ENCODE results near the gene VPS8.
"Not testable (repeated sequence)": the region's sequence is repeated elsewhere in the genome, so short reads cannot be mapped to it uniquely, and the experiment has no call there.

Gene VPS8

DNA sequence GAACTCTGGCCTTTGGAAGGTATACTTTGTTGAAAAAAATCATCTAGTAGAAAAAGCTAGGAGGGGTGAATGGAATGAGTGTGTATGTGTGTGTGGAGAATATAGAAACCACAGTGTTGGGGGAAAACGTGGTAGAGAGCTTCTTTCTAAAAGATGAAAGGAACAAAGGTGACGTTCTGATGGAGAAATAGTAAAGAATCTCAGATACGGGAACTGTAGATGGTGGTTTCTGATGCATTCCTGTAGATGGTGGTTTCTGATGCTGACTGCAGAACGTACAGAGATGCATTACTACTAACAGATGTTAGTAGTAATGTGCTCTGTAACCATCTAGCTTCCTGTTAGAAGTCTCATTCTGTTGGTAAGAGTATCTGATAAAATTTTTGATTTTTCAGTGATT lies 60.2 kb downstream of the VPS8 start:
- no peak for DNase-seq (ENCODE audit: low read depth)

- DNase-seq (ENCODE audit: low read depth), result no peak
Observed at GRCh38 chr3:184873141-184873540, 61.2 kb downstream of the VPS8 start.

- no peak for DNase-seq (ENCODE audit: low read depth)
Observed at GRCh38 chr3:184874709-184875644, 63.0 kb downstream of the VPS8 start.

DNA sequence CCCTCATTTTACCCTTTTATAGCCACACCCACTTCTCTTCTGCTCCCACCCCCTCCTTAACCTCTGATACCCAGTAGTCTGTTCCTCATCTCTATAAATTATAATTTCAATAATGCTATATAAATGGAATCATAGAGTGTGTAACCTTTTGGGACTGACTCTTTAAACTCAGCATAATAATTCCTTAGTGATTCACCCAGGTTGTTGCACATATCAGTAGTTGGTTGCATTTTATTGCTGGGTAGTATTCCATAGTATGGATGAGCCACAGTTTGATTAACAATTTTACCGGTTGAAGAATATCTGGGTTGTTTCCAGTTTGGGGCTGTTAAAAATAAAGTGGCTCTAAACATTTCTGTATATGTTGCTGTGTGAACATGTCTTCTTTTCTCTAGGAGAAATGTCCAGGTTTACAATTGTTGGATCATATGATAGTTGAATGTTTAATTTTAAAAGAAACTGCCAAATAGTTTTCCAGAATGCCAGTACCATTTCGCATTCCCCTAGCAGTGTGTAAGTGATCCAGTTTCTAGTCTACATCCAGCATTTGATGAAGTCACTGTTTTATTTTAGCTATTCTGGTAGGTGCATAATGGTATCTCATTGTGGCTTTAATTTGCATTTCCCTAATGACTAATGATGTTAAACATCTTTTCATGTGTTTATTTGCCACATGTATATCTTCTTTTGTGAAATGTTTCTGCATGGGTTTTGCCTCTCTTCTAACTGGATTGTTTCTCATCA lies 68.5 kb downstream of the VPS8 start:
- no peak for DNase-seq (ENCODE audit: low read depth)

DNA sequence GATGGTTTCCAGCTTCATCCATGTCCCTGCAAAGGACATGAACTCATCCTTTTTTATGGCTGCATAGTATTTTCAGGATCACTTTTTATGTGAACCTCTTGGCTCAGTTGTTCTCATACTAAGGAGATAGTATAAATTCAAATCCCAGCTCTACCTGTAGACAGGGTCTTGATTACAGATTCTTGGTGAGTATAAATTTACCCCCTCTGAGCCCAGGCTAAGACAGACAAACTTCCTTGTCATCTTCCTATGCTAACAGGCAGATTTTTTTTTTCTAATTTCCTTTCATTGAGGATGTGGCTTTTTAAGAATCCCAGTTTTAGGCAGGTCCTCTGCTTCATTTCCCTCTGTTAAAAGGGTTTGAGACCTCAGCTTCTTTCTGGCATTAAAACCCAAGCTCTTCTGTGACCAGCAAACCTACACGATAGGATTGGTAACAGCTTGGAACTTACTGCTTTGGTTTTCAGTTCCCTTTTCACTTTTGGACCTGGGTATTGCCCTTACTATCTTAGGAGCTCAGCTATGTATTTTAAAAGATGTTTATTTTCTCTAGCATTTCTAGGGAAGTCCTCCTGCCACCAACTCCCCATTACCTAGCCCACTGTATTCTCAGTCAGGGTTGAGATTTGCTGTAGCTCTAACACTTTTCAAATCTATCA lies 72.5 kb downstream of the VPS8 start:
- DNase-seq (ENCODE audit: low read depth), result no peak

DNA sequence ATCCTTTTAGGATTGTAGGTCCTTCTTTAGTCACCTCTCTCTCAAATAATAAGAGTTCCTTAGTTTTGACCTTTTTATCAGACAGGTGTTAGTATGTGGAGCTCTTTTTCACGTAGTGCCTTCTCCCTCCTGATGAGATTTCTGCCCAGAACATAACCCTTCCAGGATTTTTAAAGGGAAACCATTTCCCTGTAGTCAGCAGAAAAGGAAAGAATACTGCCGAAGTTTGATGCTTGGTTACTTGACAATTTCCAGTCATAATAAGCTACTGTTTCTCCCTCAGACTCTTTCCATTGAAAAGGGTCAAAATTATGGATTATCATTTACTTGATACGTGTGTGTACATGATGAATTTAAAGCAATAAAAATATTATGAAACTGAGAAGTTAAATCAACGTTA lies 73.1 kb downstream of the VPS8 start:
- DNase-seq (ENCODE audit: low read depth), result no peak

GRCh38 chr3:184887574-184887973 lies 75.6 kb downstream of the VPS8 start:
- DNase-seq (ENCODE audit: low read depth), result no peak

GRCh38 chr3:184889312-184889904 lies 77.4 kb downstream of the VPS8 start:
- no peak for DNase-seq (ENCODE audit: low read depth)

GRCh38 chr3:184894051-184894450 lies 82.1 kb downstream of the VPS8 start:
- DNase-seq (ENCODE audit: low read depth), result no peak

GRCh38 chr3:184895350-184895749 lies 83.4 kb downstream of the VPS8 start:
- DNase-seq (ENCODE audit: low read depth), result no peak

GRCh38 chr3:184896336-184896735 lies 84.4 kb downstream of the VPS8 start:
- DNase-seq (ENCODE audit: low read depth), result no peak

- no peak for DNase-seq (ENCODE audit: low read depth)
Observed at GRCh38 chr3:184899953-184900595, 88.1 kb downstream of the VPS8 start.

- DNase-seq (ENCODE audit: low read depth), result not testable (repeated sequence)
Observed at GRCh38 chr3:184907031-184907430, 95.1 kb downstream of the VPS8 start.

GRCh38 chr3:184907681-184908649 lies 96.0 kb downstream of the VPS8 start:
- no peak for DNase-seq (ENCODE audit: low read depth)

DNA sequence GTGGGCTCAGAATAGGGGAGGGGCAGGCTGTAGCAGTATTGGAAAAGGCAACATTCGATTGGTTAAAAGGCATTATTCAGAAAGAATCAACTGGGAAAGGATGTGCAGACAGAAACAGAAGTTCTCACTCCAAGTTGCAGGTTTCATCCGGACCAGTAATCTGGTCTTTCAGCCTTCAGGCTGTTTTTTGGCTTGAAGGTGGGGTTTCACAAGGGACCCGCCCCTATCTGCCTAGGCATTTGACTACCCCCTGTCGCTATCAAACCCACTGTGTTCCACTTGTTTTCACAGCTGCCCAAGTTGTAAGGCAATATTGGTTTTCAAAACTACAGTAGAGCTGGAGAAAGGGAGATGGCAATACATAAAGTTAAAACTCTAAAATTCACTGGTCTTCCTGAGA lies 96.9 kb downstream of the VPS8 start:
- no peak for DNase-seq (ENCODE audit: low read depth)

GRCh38 chr3:184910664-184911063 lies 98.7 kb downstream of the VPS8 start:
- DNase-seq (ENCODE audit: low read depth), result no peak

DNA sequence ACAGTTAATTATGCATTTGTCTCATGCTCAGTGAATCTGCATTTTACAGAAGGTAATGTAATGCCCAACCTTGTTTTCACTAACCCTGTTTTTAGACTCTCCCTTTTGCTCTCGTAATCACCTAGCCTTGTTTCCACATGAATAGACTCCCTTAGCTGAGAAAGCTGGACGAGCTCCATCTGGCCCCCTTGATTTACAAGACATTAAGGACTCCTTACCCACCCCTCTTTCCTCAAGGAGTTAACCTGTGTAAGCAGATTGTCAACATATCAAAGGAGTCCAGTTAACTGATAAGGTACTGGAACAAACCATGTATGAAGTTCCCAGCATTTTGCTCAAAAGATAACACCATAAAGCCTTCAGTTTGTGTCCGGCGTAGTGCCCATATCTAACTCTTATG lies 99.6 kb downstream of the VPS8 start:
- DNase-seq (ENCODE audit: low read depth), result no peak

- DNase-seq (ENCODE audit: low read depth), result no peak
Observed at GRCh38 chr3:184912163-184912562, 100.2 kb downstream of the VPS8 start.

GRCh38 chr3:184914628-184915027 lies 102.7 kb downstream of the VPS8 start:
- no peak for DNase-seq (ENCODE audit: low read depth)

DNA sequence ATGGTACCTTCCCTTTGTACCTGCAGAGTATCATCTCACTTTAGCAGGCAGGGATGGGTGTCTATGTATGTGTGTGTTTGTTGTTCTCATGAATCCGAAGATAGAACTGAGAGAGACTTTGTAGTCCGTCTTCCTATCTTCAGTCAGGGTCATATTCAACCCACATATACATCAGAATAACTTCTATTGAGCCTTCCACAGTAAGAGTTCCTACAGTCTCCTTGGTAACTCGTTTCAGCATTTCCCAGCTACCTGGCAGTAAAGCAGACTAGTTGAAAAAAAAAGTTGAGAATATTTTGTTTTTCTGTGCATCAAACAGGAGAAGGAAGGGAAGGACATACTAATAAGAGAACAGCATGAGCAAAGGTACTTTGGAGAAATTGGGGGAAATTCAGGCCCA lies 106.8 kb downstream of the VPS8 start:
- DNase-seq (ENCODE audit: low read depth), result no peak

DNA sequence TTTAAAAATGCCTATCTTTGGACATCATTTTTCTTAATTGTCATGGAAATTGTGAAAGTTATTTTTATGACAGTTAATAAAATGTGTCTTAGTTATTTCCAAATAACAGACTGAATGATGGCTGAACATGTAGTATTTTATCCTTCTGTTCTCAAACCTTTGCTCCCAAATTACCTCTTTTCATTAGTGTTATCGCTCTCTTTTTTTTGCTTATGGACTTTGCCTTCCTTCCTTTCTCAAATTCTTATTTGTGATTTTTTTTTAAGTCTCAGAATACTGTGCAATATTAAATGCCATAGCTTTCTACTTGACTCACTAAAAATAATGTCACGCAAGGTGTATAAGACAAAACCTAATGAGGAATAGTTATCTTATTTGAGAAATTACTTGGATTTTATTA lies 107.7 kb downstream of the VPS8 start:
- no peak for DNase-seq (ENCODE audit: low read depth)
